Measurements from ENCODE around the gene ZBTB22. TPM values are rescaled to one million over a fixed set of nuclear protein-coding genes. Genes with fewer than 3 reads are reported as not detected.

The ZBTB22 gene
- total RNA-seq, 1 experiment from 2014 or later = 11.7 TPM

DNA sequence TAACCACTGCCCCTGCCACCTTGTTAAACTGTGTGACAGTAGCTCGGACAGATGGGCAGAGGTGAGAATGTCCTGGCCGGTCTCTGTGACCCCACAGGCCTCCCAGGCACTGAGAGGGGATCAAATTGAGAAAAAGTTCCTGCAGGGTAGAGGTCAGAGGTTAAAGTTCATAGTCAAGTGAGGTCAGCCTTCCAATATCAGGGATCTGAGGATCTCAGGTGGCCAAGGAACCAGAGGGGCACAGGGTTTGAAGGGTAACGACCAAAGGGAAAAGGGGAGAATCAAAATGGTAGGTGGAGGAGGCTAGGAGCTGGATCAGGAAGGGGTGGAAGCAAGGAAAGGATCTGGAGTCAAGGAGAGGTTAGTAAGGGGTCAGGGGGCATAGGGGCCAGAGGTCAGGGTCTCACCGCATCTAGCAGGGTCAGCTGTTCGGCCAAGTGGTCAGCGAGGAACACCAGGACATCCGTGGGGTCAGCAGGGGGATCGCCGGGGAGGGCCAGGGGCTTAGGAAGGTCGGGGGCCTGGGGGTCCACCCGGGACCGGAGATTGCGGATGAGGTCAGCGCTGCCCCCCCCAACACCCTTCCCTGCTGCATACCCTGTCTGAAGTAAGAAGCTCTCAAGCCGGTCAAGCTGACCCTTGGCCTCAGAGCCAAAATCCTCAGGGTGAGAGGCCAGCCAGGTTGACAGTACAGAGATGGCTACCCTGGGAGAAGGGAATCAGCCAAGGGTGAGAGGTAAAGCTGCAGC lies 21.7 kb downstream of the ZBTB22 start:
- CTCF ChIA-PET = no interaction called here

More for the DNA sequence above, 21.7 kb downstream of the ZBTB22 start:
- no peak overlapping the region for H3K9ac ChIP-seq (ENCODE audit: low read length)
- intact Hi-C loops (cut with micrococcal nuclease) = loop anchor here (5.0 kb wide), 2 partner anchors 117 to 132 kb away; partner anchors contain the start of gene PHF1
- no peaks in the 10 kb centered on the region for H4K20me1 ChIP-seq (ENCODE audit: insufficient read depth)
- ATAC-seq (no peak), DNase-seq (ENCODE audit: low read depth, low spot score) (no peak)
- H3K9me2 ChIP-seq (ENCODE audit: insufficient read depth) = no peaks in the 10 kb centered on the region
- no peak overlapping the region for H3K4me2 ChIP-seq (ENCODE audit: low read length)
- no peak for TF ChIP-seq POLR2A (IDR thresholded peaks at IDR 0.05; ENCODE audit: borderline replicate concordance, extremely low read depth, insufficient read depth, insufficient read length)
- no peak for TF ChIP-seq SIN3A (IDR thresholded peaks at IDR 0.05; ENCODE audit: low read depth)
- TF ChIP-seq, protein P1, sequence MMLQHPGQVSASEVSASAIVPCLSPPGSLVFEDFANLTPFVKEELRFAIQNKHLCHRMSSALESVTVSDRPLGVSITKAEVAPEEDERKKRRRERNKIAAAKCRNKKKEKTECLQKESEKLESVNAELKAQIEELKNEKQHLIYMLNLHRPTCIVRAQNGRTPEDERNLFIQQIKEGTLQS (IDR thresholded peaks at IDR 0.05) = no peak
- TF ChIP-seq TCF7L2 (IDR thresholded peaks at IDR 0.05; ENCODE audit: borderline replicate concordance, extremely low read depth, insufficient read depth, insufficient read length) = no peak
- no peak for TF ChIP-seq ZFX (IDR thresholded peaks at IDR 0.05)
- TF ChIP-seq, protein P2, sequence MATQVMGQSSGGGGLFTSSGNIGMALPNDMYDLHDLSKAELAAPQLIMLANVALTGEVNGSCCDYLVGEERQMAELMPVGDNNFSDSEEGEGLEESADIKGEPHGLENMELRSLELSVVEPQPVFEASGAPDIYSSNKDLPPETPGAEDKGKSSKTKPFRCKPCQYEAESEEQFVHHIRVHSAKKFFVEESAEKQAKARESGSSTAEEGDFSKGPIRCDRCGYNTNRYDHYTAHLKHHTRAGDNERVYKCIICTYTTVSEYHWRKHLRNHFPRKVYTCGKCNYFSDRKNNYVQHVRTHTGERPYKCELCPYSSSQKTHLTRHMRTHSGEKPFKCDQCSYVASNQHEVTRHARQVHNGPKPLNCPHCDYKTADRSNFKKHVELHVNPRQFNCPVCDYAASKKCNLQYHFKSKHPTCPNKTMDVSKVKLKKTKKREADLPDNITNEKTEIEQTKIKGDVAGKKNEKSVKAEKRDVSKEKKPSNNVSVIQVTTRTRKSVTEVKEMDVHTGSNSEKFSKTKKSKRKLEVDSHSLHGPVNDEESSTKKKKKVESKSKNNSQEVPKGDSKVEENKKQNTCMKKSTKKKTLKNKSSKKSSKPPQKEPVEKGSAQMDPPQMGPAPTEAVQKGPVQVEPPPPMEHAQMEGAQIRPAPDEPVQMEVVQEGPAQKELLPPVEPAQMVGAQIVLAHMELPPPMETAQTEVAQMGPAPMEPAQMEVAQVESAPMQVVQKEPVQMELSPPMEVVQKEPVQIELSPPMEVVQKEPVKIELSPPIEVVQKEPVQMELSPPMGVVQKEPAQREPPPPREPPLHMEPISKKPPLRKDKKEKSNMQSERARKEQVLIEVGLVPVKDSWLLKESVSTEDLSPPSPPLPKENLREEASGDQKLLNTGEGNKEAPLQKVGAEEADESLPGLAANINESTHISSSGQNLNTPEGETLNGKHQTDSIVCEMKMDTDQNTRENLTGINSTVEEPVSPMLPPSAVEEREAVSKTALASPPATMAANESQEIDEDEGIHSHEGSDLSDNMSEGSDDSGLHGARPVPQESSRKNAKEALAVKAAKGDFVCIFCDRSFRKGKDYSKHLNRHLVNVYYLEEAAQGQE (IDR thresholded peaks at IDR 0.05; ENCODE audit: low read depth) = no peak
- TF ChIP-seq EGR1 (IDR thresholded peaks at IDR 0.05; ENCODE audit: low read depth) = no peak
- TF ChIP-seq YY1 (IDR thresholded peaks at IDR 0.05; ENCODE audit: extremely low read depth, insufficient replicate concordance, low read depth, low read length) = no peak
- no peak for TF ChIP-seq ZNF274 (IDR thresholded peaks at IDR 0.05; ENCODE audit: low read depth, low read length)
- TF ChIP-seq SP1 (IDR thresholded peaks at IDR 0.05; ENCODE audit: low read depth) = no peak
- TF ChIP-seq, protein P3, sequence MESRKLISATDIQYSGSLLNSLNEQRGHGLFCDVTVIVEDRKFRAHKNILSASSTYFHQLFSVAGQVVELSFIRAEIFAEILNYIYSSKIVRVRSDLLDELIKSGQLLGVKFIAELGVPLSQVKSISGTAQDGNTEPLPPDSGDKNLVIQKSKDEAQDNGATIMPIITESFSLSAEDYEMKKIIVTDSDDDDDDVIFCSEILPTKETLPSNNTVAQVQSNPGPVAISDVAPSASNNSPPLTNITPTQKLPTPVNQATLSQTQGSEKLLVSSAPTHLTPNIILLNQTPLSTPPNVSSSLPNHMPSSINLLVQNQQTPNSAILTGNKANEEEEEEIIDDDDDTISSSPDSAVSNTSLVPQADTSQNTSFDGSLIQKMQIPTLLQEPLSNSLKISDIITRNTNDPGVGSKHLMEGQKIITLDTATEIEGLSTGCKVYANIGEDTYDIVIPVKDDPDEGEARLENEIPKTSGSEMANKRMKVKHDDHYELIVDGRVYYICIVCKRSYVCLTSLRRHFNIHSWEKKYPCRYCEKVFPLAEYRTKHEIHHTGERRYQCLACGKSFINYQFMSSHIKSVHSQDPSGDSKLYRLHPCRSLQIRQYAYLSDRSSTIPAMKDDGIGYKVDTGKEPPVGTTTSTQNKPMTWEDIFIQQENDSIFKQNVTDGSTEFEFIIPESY (IDR thresholded peaks at IDR 0.05; ENCODE audit: extremely low read depth, insufficient replicate concordance, low read length) = no peak
- H3K36me3 ChIP-seq (ENCODE audit: control insufficient read depth in 1 of 2, insufficient read depth in 2 of 2, low read length in 2 of 2) = peaks cover 11 to 12% of the 10 kb centered on the region in 2 experiments; a peak in 3 of 4 replicates
- H3K79me2 ChIP-seq (ENCODE audit: insufficient read depth, low read length) = peaks cover 27% of the 10 kb centered on the region
- H3K27me3 ChIP-seq (ENCODE audit: insufficient read depth, low read length) = no peaks in the 10 kb centered on the region
- H3K4me1 ChIP-seq (ENCODE audit: control insufficient read depth in 1 of 2, insufficient read depth in 2 of 2, low read length in 2 of 2) = peaks cover 7 to 26% of the 10 kb centered on the region in 2 experiments; a peak in 3 of 4 replicates
- H3K4me3 ChIP-seq (replicated peaks in 1 of 2; ENCODE audit: low read depth in 1 of 2, low read length in 2 of 2) = no peak overlapping the region
- BruUV-seq (replicated peaks) = no TSS peak
- H3K27ac ChIP-seq (ENCODE audit: low read depth, low read length) = no peak overlapping the region
- POLR2A ChIA-PET = interaction anchor here (1.3 kb wide), 1 partner anchor 19 kb away, joined by 4 read pairs; the partner anchor contains the start of gene B3GALT4
- no peak overlapping the region for H2AFZ ChIP-seq (ENCODE audit: low read depth, low read length, poor library complexity, severe bottlenecking)
- RAD21 ChIA-PET (ENCODE audit: low non-redundant PET in 1 of 2, low total read pairs in 2 of 2, uncharacterized antibody in 2 of 2, unreplicated experiment in 2 of 2) = no interaction called here
- H3K9me3 ChIP-seq (ENCODE audit: control insufficient read depth in 1 of 2, insufficient read depth in 1 of 2, low read depth in 1 of 2, low read length in 2 of 2) = no peaks in the 10 kb centered on the region
